Measurements from ENCODE around the gene MARK3.

DNA sequence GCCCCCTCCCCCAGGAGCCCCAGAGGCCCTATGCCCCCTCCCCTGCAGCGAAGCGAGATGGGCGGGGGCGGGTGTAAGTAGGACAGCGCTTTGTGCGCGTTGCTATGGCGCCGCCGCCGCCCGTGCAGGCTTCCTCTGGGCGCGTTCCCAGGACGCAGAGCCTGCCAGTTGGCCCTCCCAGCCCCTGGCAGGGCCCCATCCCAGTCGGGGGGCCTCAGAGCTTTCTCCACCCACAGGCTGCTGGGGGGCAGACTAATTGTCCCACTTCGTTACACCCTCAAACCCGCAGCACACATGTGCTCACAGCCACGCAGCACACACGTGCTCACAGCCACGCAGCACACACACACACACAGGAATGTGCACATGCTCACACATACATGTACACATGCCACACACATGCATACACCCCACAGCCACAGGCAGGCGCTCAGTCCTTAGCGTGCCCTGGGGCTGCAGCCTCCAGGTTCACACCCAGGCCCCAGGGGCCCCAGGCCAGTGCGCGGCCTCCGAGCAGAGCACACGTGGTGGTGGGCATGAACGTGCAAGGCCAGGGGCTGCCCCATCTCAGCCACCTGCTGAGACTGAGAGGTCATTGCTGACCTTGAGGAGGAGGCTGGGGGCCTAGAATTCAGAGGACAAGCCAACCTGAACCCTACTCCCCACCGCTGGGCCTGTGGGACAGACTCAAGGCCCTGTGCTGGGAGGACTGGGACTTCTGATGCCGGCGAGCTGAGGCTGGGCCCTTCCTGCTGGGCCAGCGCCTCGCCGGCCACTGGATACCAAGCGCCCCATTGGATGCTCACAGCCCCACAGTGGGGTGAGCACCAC is 159.4 kb downstream of the MARK3 start:
- TF ChIP-seq, protein P1, sequence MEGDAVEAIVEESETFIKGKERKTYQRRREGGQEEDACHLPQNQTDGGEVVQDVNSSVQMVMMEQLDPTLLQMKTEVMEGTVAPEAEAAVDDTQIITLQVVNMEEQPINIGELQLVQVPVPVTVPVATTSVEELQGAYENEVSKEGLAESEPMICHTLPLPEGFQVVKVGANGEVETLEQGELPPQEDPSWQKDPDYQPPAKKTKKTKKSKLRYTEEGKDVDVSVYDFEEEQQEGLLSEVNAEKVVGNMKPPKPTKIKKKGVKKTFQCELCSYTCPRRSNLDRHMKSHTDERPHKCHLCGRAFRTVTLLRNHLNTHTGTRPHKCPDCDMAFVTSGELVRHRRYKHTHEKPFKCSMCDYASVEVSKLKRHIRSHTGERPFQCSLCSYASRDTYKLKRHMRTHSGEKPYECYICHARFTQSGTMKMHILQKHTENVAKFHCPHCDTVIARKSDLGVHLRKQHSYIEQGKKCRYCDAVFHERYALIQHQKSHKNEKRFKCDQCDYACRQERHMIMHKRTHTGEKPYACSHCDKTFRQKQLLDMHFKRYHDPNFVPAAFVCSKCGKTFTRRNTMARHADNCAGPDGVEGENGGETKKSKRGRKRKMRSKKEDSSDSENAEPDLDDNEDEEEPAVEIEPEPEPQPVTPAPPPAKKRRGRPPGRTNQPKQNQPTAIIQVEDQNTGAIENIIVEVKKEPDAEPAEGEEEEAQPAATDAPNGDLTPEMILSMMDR (IDR thresholded peaks at IDR 0.05), result no peak
- TF ChIP-seq POLR2A (IDR thresholded peaks at IDR 0.05), result no peak
